Measurements from ENCODE around the gene AHDC1. TPM values are rescaled to one million over a fixed set of nuclear protein-coding genes. Genes with fewer than 3 reads are reported as not detected.

Gene AHDC1
- polyA plus RNA-seq, 1 donor (not counting 4 experiments of a cell fraction or from before 2014, with no cell fraction given): 4.2 TPM

- Histone ChIP-seq H2AFZ (ENCODE audit: control insufficient read depth, low read length) (no peak overlapping the region), H3K79me2 (ENCODE audit: control insufficient read depth, insufficient read depth, low read length) (peaks cover 41% of the 10 kb centered on the region), H3K4me3 (ENCODE audit: control insufficient read depth in 2 of 3, extremely low read depth in 1 of 3, insufficient read depth in 2 of 3, low read depth in 1 of 3, low read length in 3 of 3) (peak overlapping the region in 2 of 3 experiments; percentile 40 to 61), H3K4me2 (ENCODE audit: control insufficient read depth, extremely low read depth, insufficient read depth, low read depth, low read length) (peak overlapping the region; percentile 85), H3K27ac (ENCODE audit: control insufficient read depth, insufficient read depth, low read length) (peak overlapping the region; percentile 30), H3K27me3 (ENCODE audit: control insufficient read depth, extremely low read depth, insufficient read depth, low read length) (no peaks in the 10 kb centered on the region), H4K20me1 (ENCODE audit: control insufficient read depth, extremely low read depth, insufficient read depth, low read length) (no peaks in the 10 kb centered on the region), H3K36me3 (ENCODE audit: control insufficient read depth in 2 of 2, extremely low read depth in 1 of 2, insufficient read depth in 2 of 2, low read length in 2 of 2) (peaks cover 0 to 3% of the 10 kb centered on the region in 2 experiments), H3K9me1 (ENCODE audit: control insufficient read depth, extremely low read depth, insufficient read depth, low read length) (no peaks in the 10 kb centered on the region), H3K9me3 (ENCODE audit: control insufficient read depth, low read depth, low read length) (no peaks in the 10 kb centered on the region), H3K4me1 (ENCODE audit: control insufficient read depth, extremely low read depth, insufficient read depth, low read length) (peaks cover 48% of the 10 kb centered on the region), H3K9ac (ENCODE audit: control insufficient read depth, extremely low read depth, insufficient read depth, low read length) (peak overlapping the region; percentile 43)
- no peak for FAIRE-seq
- DNase-seq (ENCODE audit: low read depth, low spot score): no peak
- no peak for TF ChIP-seq EZH2 (IDR thresholded peaks at IDR 0.05; ENCODE audit: low read length)
- TF ChIP-seq, protein P1, sequence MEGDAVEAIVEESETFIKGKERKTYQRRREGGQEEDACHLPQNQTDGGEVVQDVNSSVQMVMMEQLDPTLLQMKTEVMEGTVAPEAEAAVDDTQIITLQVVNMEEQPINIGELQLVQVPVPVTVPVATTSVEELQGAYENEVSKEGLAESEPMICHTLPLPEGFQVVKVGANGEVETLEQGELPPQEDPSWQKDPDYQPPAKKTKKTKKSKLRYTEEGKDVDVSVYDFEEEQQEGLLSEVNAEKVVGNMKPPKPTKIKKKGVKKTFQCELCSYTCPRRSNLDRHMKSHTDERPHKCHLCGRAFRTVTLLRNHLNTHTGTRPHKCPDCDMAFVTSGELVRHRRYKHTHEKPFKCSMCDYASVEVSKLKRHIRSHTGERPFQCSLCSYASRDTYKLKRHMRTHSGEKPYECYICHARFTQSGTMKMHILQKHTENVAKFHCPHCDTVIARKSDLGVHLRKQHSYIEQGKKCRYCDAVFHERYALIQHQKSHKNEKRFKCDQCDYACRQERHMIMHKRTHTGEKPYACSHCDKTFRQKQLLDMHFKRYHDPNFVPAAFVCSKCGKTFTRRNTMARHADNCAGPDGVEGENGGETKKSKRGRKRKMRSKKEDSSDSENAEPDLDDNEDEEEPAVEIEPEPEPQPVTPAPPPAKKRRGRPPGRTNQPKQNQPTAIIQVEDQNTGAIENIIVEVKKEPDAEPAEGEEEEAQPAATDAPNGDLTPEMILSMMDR (optimal IDR thresholded peaks at IDR 0.05 in 1 of 3, IDR thresholded peaks at IDR 0.05 in 1 of 3, conservative IDR thresholded peaks at IDR 0.05 in 1 of 3; ENCODE audit: extremely low read depth in 1 of 3, insufficient read depth in 2 of 3, low read length in 3 of 3): no peak
- dilution Hi-C loops (cut with MboI; ENCODE audit: extremely low pct_ligation_motif_present, low sequenced_read_pairs): loop anchor here (25.0 kb wide), 1 partner anchor 164 kb away; no protein-coding TSS in a partner anchor
Measured at GRCh38 chr1:27575840-27576331, 28.1 kb downstream of the AHDC1 start.

GRCh38 chr1:27574871-27575831 is 28.8 kb downstream of the AHDC1 start:
- Histone ChIP-seq H3K4me1 (ENCODE audit: control insufficient read depth, extremely low read depth, insufficient read depth, low read length) (peaks cover 55% of the 10 kb centered on the region), H3K4me3 (ENCODE audit: control insufficient read depth in 2 of 3, extremely low read depth in 1 of 3, insufficient read depth in 2 of 3, low read depth in 1 of 3, low read length in 3 of 3) (peak overlapping the region in 2 of 3 experiments; percentile 28 to 41), H3K9me3 (ENCODE audit: control insufficient read depth, low read depth, low read length) (no peaks in the 10 kb centered on the region), H3K36me3 (ENCODE audit: control insufficient read depth in 2 of 2, extremely low read depth in 1 of 2, insufficient read depth in 2 of 2, low read length in 2 of 2) (peaks cover 0 to 3% of the 10 kb centered on the region in 2 experiments), H2AFZ (ENCODE audit: control insufficient read depth, low read length) (no peak overlapping the region), H4K20me1 (ENCODE audit: control insufficient read depth, extremely low read depth, insufficient read depth, low read length) (no peaks in the 10 kb centered on the region), H3K9me1 (ENCODE audit: control insufficient read depth, extremely low read depth, insufficient read depth, low read length) (no peaks in the 10 kb centered on the region), H3K27ac (ENCODE audit: control insufficient read depth, insufficient read depth, low read length) (peak overlapping the region; percentile 30), H3K79me2 (ENCODE audit: control insufficient read depth, insufficient read depth, low read length) (peaks cover 41% of the 10 kb centered on the region), H3K4me2 (ENCODE audit: control insufficient read depth, extremely low read depth, insufficient read depth, low read depth, low read length) (peak overlapping the region; percentile 65), H3K9ac (ENCODE audit: control insufficient read depth, extremely low read depth, insufficient read depth, low read length) (peak overlapping the region; percentile 43), H3K27me3 (ENCODE audit: control insufficient read depth, extremely low read depth, insufficient read depth, low read length) (no peaks in the 10 kb centered on the region)
- DNase-seq (ENCODE audit: low read depth, low spot score) (no peak), FAIRE-seq (no peak)
- no peak for TF ChIP-seq EZH2 (IDR thresholded peaks at IDR 0.05; ENCODE audit: low read length)
- TF ChIP-seq, protein P1 (optimal IDR thresholded peaks at IDR 0.05 in 1 of 3, IDR thresholded peaks at IDR 0.05 in 1 of 3, conservative IDR thresholded peaks at IDR 0.05 in 1 of 3; ENCODE audit: extremely low read depth in 1 of 3, insufficient read depth in 2 of 3, low read length in 3 of 3): no peak
- dilution Hi-C loops (cut with MboI; ENCODE audit: extremely low pct_ligation_motif_present, low sequenced_read_pairs): loop anchor here (25.0 kb wide), 1 partner anchor 163 kb away; no protein-coding TSS in a partner anchor
